IMR-90 (cell line): ENCODE data around the gene PLCB4.

Experiments used
- CEBPB ChIP-seq: IDR thresholded peaks from 2 replicates; pipeline ENCODE4 v1.6.1; 2012; ENCODE audit warnings: low read depth, low read length, improper control_type of control experiment
- RAD21 ChIP-seq: IDR thresholded peaks from 2 replicates; pipeline ENCODE4 v1.6.1; 2012; ENCODE audit warnings: low read length, improper control_type of control experiment
- TF ChIP-seq, protein P1 (sequence below): conservative IDR thresholded peaks from 2 replicates; pipeline ENCODE4 v1.5.1; 2012; ENCODE audit warnings: mild to moderate bottlenecking, low read depth, low read length, improper control_type of control experiment
- TF ChIP-seq, protein P2 (sequence below): fragments of 150-350 bp; IDR thresholded peaks from 2 replicates; pipeline ENCODE4 v1.6.1; 2016; ENCODE audit warnings: low read depth, mild to moderate bottlenecking, low read length, moderate library complexity, borderline replicate concordance

DNA sequence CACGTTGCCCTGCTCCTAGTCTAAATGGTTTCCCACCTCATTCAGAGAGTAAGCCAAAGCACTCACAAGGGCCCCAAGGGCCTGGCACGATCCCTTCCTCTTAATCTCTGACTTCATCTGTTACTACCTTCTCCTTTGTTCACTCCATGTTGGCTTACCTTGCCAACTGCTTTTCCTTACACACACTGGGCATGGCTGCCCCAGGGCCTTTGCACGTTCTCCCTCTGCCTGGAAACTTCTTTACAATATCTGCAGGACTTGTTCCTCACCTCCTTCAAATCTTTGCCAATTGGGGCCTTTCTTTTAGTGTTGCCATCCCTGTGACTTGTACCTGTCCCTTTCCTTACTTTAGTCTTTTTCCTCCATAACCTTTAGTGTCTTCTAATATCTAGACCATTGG, 73.9 kb downstream of the PLCB4 start:
- TF ChIP-seq, protein P1, sequence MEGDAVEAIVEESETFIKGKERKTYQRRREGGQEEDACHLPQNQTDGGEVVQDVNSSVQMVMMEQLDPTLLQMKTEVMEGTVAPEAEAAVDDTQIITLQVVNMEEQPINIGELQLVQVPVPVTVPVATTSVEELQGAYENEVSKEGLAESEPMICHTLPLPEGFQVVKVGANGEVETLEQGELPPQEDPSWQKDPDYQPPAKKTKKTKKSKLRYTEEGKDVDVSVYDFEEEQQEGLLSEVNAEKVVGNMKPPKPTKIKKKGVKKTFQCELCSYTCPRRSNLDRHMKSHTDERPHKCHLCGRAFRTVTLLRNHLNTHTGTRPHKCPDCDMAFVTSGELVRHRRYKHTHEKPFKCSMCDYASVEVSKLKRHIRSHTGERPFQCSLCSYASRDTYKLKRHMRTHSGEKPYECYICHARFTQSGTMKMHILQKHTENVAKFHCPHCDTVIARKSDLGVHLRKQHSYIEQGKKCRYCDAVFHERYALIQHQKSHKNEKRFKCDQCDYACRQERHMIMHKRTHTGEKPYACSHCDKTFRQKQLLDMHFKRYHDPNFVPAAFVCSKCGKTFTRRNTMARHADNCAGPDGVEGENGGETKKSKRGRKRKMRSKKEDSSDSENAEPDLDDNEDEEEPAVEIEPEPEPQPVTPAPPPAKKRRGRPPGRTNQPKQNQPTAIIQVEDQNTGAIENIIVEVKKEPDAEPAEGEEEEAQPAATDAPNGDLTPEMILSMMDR = no peak
- TF ChIP-seq, protein P2, sequence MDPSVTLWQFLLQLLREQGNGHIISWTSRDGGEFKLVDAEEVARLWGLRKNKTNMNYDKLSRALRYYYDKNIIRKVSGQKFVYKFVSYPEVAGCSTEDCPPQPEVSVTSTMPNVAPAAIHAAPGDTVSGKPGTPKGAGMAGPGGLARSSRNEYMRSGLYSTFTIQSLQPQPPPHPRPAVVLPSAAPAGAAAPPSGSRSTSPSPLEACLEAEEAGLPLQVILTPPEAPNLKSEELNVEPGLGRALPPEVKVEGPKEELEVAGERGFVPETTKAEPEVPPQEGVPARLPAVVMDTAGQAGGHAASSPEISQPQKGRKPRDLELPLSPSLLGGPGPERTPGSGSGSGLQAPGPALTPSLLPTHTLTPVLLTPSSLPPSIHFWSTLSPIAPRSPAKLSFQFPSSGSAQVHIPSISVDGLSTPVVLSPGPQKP = no peak
- no peak for TF ChIP-seq CEBPB
- TF ChIP-seq RAD21 = no peak
